OCI-LY7 (cell line): ENCODE data around the gene C4orf50. TPM values are rescaled to one million over a fixed set of nuclear protein-coding genes. Genes with fewer than 3 reads are reported as not detected.

Experiments
- BruUV-seq: library from RNA; stranded (reverse); fragments of 400-500 nt; replicated peaks from 2 replicates; lab custom pipeline; 2021; lab: Mats Ljungman, UMichigan
- CTCF ChIA-PET: fragments of 300-600 bp; sonication (Branson Sonifier 250); formaldehyde crosslinking; loops from one replicate; lab custom pipeline; 2022; ENCODE audit warnings: antibody characterized with exemption; ENCODE audit not compliant: unreplicated experiment; lab: Charles Lee
- POLR2A ChIA-PET: fragments of 300-600 bp; sonication (Branson Sonifier 250); formaldehyde crosslinking; loops from one replicate; lab custom pipeline; 2022; ENCODE audit warnings: antibody characterized with exemption; lab: Charles Lee
- DNase-seq: peaks from one replicate; pipeline ENCODE4 v3.0.0-alpha.2; 2015; ENCODE audit warnings: low spot score
- H2AFZ ChIP-seq: fragments of 200-600 bp; sonication (generic), shearing (Covaris generic); 2 replicates; pipeline ENCODE4 v1.6.1; 2014; ENCODE audit warnings: mild to moderate bottlenecking, antibody characterized with exemption, low read length, moderate library complexity
- H3K27ac ChIP-seq: fragments of 200-600 bp; sonication (generic); 2 replicates; pipeline ENCODE4 v1.5.1; 2014; ENCODE audit warnings: mixed run types, low read depth, mild to moderate bottlenecking, moderate library complexity, low read length, inconsistent platforms; ENCODE audit not compliant: poor library complexity, severe bottlenecking
- H3K36me3 ChIP-seq: fragments of 200-600 bp; sonication (generic); 2 replicates; pipeline ENCODE4 v1.6.1; 2014; ENCODE audit warnings: mild to moderate bottlenecking, antibody characterized with exemption, low read length, moderate library complexity, mixed read lengths; ENCODE audit not compliant: insufficient read depth
- H3K4me1 ChIP-seq: fragments of 200-600 bp; sonication (generic); 2 replicates; pipeline ENCODE4 v1.5.1; 2014; ENCODE audit warnings: mild to moderate bottlenecking, low read length; ENCODE audit not compliant: insufficient read depth, poor library complexity, severe bottlenecking
- H3K4me2 ChIP-seq: fragments of 200-600 bp; sonication (generic); 2 replicates; pipeline ENCODE4 v1.6.1; 2014; ENCODE audit warnings: mild to moderate bottlenecking, low read length
- H3K4me3 ChIP-seq: fragments of 200-600 bp; sonication (generic); 2 replicates; pipeline ENCODE4 v1.5.1; 2014; ENCODE audit warnings: mild to moderate bottlenecking, low read depth, low read length; ENCODE audit not compliant: poor library complexity, severe bottlenecking
- H3K79me2 ChIP-seq: fragments of 200-600 bp; sonication (generic); 2 replicates; pipeline ENCODE4 v1.6.1; 2016; ENCODE audit warnings: low read depth, mild to moderate bottlenecking, low read length, moderate library complexity, mixed read lengths; ENCODE audit not compliant: insufficient read depth
- H3K9me2 ChIP-seq: fragments of 200-600 bp; sonication (generic); 2 replicates; pipeline ENCODE4 v1.6.1; 2016; ENCODE audit warnings: mild to moderate bottlenecking, low read length, mixed read lengths; ENCODE audit not compliant: insufficient read depth
- H3K9me3 ChIP-seq: fragments of 200-600 bp; sonication (generic); 2 replicates; pipeline ENCODE4 v1.6.1; 2014; ENCODE audit warnings: mild to moderate bottlenecking, mixed run types, low read length, mixed read lengths
- H4K20me1 ChIP-seq: fragments of 200-600 bp; sonication (generic); 2 replicates; pipeline ENCODE4 v1.6.1; 2014; ENCODE audit warnings: mild to moderate bottlenecking, antibody characterized with exemption, low read length, moderate library complexity, mixed read lengths; ENCODE audit not compliant: insufficient read depth
- CTCF ChIP-seq: fragments of 200-600 bp; sonication (generic); conservative IDR thresholded peaks from 2 replicates; pipeline ENCODE4 v1.5.1; 2014; ENCODE audit warnings: mild to moderate bottlenecking, antibody characterized with exemption, low read length, moderate library complexity, mixed read lengths
- EZH2phosphoT487 ChIP-seq: fragments of 200-600 bp; sonication (generic); IDR thresholded peaks from 2 replicates; pipeline ENCODE4 v1.6.1; 2018; ENCODE audit warnings: low read depth, borderline replicate concordance, mild to moderate bottlenecking, mixed run types, antibody characterized with exemption, low read length, moderate library complexity, mixed read lengths
- intact Hi-C: fragments of 100-400 bp; cut with micrococcal nuclease; formaldehyde crosslinking; loops from one replicate; pipeline ENCODE4 v1.10.0; 2022; ENCODE audit not compliant: unreplicated experiment
- total RNA-seq, 2 experiments: library from RNA; depleted of rRNA in 1 of 2; stranded (reverse); fragments of >200 nt in 1 of 2; shearing (Covaris generic) in 1 of 2; gene quantifications; 2 replicates each; pipeline ENCODE4 v1.2.3, GENCODE V29; 2014 to 2022

Gene C4orf50
- total RNA-seq, 2 experiments from 2014 or later, result 0.06 TPM; not detected in 1

GRCh38 chr4:6059375-6059805, 41.2 kb upstream of the C4orf50 start:
- intact Hi-C loops, result loop anchor here (10.0 kb wide), 1 partner anchor 1555 kb away; no protein-coding TSS in a partner anchor
- Histone ChIP-seq H3K4me1 (no peaks in the 10 kb centered on the region), H3K9me3 (peaks cover 23% of the 10 kb centered on the region; the same call in 1 of the 2 replicates), H3K9me2 (no peaks in the 10 kb centered on the region), H3K79me2 (no peaks in the 10 kb centered on the region), H3K27ac (no peak overlapping the region), H2AFZ (no peak overlapping the region), H4K20me1 (no peaks in the 10 kb centered on the region), H3K36me3 (no peaks in the 10 kb centered on the region), H3K4me2 (no peak overlapping the region), H3K4me3 (no peak overlapping the region)
- ChIA-PET POLR2A (no interaction called here), CTCF (no interaction called here)
- TF ChIP-seq CTCF, result no peak
- TF ChIP-seq EZH2phosphoT487, result no peak
- BruUV-seq, result no TSS peak
- DNase-seq, result no peak

GRCh38 chr4:6058531-6059374, 40.5 kb upstream of the C4orf50 start:
- no peak overlapping the region for H3K4me3 ChIP-seq
- intact Hi-C loops, result loop anchor here (10.0 kb wide), 1 partner anchor 1554 kb away; no protein-coding TSS in a partner anchor
- no peaks in the 10 kb centered on the region for H3K36me3 ChIP-seq
- peaks cover 23% of the 10 kb centered on the region; the same call in 1 of the 2 replicates for H3K9me3 ChIP-seq
- no peaks in the 10 kb centered on the region for H3K9me2 ChIP-seq
- ChIA-PET POLR2A (no interaction called here), CTCF (no interaction called here)
- no peaks in the 10 kb centered on the region for H4K20me1 ChIP-seq
- H2AFZ ChIP-seq, result no peak overlapping the region
- BruUV-seq, result no TSS peak
- H3K4me2 ChIP-seq, result no peak overlapping the region
- H3K4me1 ChIP-seq, result no peaks in the 10 kb centered on the region
- DNase-seq, result peak; percentile 8
- no peak for TF ChIP-seq CTCF
- no peak for TF ChIP-seq EZH2phosphoT487
- no peak overlapping the region for H3K27ac ChIP-seq
- H3K79me2 ChIP-seq, result no peaks in the 10 kb centered on the region
